Measurements from ENCODE around the gene AHRR. TPM values are rescaled to one million over a fixed set of nuclear protein-coding genes. Genes with fewer than 3 reads are reported as not detected.

AHRR gene
- total and polyA plus RNA-seq, 10 of the 15 experiments (the other 5 are each of a cell fraction or from before 2014, with no cell fraction given): 0.90 to 35.2 (median 19.2) TPM

DNA sequence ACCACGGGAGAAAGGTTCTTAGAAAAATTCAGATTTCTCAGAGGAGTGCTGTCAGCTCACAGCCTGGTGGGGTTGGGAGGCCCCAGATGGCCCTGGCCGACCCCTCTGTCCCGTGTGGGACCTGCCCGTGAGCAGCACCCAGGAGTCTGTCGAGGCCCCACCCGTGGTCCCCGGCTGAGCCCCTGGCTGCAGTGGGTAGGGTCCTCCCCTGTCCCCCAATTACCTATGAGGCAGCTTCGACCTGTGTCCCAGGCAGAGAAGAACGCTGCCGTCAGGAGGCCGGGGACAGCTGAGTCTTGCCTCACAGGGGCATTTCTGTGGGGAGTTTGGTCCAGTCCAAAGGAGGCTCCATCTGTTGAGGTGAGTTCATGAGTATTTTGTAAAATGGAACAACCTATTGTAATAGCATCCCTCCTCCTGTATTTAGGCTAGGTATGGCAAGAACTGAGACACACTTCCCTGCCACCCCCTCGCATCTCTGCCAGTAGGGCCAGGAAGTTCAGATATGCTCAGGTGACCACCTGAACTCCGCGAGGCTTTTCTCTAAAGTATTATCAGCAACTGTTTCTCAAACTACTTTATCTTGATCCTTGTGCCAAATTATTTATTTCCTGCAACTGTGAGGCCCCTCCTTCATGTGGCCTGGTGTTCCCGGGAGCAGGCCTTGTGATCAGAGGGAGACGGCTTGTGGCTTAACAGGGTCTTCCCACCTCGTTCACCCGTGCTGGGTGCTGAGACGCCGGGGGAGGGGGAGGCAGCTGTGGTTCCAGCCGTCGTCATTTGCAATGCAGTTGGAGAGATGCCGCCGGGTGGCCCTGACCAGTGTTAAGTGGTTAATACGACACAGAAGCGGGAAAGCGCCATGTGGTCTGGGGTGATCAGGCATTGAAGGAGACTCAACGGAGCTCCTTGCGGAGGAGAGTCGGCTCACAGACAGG lies 1.7 kb downstream of the AHRR start (continued):
- TF ChIP-seq, protein P1, sequence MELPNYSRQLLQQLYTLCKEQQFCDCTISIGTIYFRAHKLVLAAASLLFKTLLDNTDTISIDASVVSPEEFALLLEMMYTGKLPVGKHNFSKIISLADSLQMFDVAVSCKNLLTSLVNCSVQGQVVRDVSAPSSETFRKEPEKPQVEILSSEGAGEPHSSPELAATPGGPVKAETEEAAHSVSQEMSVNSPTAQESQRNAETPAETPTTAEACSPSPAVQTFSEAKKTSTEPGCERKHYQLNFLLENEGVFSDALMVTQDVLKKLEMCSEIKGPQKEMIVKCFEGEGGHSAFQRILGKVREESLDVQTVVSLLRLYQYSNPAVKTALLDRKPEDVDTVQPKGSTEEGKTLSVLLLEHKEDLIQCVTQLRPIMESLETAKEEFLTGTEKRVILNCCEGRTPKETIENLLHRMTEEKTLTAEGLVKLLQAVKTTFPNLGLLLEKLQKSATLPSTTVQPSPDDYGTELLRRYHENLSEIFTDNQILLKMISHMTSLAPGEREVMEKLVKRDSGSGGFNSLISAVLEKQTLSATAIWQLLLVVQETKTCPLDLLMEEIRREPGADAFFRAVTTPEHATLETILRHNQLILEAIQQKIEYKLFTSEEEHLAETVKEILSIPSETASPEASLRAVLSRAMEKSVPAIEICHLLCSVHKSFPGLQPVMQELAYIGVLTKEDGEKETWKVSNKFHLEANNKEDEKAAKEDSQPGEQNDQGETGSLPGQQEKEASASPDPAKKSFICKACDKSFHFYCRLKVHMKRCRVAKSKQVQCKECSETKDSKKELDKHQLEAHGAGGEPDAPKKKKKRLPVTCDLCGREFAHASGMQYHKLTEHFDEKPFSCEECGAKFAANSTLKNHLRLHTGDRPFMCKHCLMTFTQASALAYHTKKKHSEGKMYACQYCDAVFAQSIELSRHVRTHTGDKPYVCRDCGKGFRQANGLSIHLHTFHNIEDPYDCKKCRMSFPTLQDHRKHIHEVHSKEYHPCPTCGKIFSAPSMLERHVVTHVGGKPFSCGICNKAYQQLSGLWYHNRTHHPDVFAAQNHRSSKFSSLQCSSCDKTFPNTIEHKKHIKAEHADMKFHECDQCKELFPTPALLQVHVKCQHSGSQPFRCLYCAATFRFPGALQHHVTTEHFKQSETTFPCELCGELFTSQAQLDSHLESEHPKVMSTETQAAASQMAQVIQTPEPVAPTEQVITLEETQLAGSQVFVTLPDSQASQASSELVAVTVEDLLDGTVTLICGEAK (IDR thresholded peaks at IDR 0.05; ENCODE audit: borderline replicate concordance): peak; percentile 42; the same call in 1 of the 2 replicates
- TF ChIP-seq KDM1A (IDR thresholded peaks at IDR 0.05; ENCODE audit: borderline replicate concordance) (no peak), NFIC (IDR thresholded peaks at IDR 0.05; ENCODE audit: low read depth, low read length) (no peak), HDAC2 (IDR thresholded peaks at IDR 0.05) (no peak), PAX8 (IDR thresholded peaks at IDR 0.05) (no peak), RFX5 (IDR thresholded peaks at IDR 0.05; ENCODE audit: low read depth, low read length) (no peak), MXI1 (IDR thresholded peaks at IDR 0.05; ENCODE audit: low read depth, low read length) (no peak), NR2C1 (IDR thresholded peaks at IDR 0.05) (no peak), RUNX3 (IDR thresholded peaks at IDR 0.05; ENCODE audit: low read length) (peak; percentile 17; the same call in 1 of the 2 replicates)
- TF ChIP-seq, protein P2, sequence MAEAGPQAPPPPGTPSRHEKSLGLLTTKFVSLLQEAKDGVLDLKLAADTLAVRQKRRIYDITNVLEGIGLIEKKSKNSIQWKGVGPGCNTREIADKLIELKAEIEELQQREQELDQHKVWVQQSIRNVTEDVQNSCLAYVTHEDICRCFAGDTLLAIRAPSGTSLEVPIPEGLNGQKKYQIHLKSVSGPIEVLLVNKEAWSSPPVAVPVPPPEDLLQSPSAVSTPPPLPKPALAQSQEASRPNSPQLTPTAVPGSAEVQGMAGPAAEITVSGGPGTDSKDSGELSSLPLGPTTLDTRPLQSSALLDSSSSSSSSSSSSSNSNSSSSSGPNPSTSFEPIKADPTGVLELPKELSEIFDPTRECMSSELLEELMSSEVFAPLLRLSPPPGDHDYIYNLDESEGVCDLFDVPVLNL (IDR thresholded peaks at IDR 0.05; ENCODE audit: low read depth, low read length): no peak
- TF ChIP-seq, protein P3, sequence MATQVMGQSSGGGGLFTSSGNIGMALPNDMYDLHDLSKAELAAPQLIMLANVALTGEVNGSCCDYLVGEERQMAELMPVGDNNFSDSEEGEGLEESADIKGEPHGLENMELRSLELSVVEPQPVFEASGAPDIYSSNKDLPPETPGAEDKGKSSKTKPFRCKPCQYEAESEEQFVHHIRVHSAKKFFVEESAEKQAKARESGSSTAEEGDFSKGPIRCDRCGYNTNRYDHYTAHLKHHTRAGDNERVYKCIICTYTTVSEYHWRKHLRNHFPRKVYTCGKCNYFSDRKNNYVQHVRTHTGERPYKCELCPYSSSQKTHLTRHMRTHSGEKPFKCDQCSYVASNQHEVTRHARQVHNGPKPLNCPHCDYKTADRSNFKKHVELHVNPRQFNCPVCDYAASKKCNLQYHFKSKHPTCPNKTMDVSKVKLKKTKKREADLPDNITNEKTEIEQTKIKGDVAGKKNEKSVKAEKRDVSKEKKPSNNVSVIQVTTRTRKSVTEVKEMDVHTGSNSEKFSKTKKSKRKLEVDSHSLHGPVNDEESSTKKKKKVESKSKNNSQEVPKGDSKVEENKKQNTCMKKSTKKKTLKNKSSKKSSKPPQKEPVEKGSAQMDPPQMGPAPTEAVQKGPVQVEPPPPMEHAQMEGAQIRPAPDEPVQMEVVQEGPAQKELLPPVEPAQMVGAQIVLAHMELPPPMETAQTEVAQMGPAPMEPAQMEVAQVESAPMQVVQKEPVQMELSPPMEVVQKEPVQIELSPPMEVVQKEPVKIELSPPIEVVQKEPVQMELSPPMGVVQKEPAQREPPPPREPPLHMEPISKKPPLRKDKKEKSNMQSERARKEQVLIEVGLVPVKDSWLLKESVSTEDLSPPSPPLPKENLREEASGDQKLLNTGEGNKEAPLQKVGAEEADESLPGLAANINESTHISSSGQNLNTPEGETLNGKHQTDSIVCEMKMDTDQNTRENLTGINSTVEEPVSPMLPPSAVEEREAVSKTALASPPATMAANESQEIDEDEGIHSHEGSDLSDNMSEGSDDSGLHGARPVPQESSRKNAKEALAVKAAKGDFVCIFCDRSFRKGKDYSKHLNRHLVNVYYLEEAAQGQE (IDR thresholded peaks at IDR 0.05; ENCODE audit: low read depth, low read length): no peak

All from GM12878 (cell line).